ENCODE data around the gene CD3E. TPM values are rescaled to one million over a fixed set of nuclear protein-coding genes. Genes with fewer than 3 reads are reported as not detected.

The CD3E gene
- total RNA-seq, 1 experiment from 2014 or later = not detected

DNA sequence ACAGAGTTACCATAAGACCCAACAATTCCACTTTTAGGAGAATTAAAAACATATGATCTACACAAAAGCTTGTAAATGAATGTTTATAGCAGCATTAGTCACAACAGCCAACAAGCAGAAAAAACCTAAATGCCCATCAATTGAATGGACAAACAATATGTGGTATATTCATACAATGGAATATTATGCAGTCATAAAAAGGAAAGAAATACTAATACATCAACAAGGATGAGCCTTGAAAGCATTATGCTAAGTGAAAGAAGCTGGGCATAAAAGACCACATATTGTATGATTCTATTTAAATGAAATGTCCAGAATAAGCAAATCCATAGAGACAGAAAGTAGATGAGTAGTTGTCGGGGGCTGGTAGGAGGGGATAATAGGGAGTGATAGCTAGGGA, 45.4 kb upstream of the CD3E start:
- no peaks in the 10 kb centered on the region for H3K36me3 Mint-ChIP-seq (ENCODE audit: insufficient read depth in 1 of 3, low read depth in 3 of 3)

More for the DNA sequence above, 45.4 kb upstream of the CD3E start:
- Histone ChIP-seq H3K14ac (ENCODE audit: insufficient read depth, low read length) (no peak overlapping the region), H2BK20ac (ENCODE audit: low read depth, low read length, poor library complexity, severe bottlenecking) (no peak overlapping the region), H3K79me1 (ENCODE audit: insufficient read depth, low read depth, low read length, poor library complexity, severe bottlenecking) (no peaks in the 10 kb centered on the region), H3K4me2 (ENCODE audit: insufficient read depth, insufficient read length, low read length) (no peak overlapping the region), H2AK5ac (ENCODE audit: insufficient read length, low read length) (no peak overlapping the region), H3K4ac (ENCODE audit: low read depth, low read length) (no peak overlapping the region), H3K4me1 (ENCODE audit: insufficient read depth, low read length) (no peaks in the 10 kb centered on the region; the same call in 1 of the 2 replicates), H4K20me1 (ENCODE audit: control insufficient read depth, insufficient read depth, insufficient read length) (no peaks in the 10 kb centered on the region), H4K91ac (ENCODE audit: insufficient read length, low read depth, low read length) (no peak overlapping the region), H2BK12ac (ENCODE audit: insufficient read length, low read depth, low read length) (no peak overlapping the region), H4K8ac (replicated peaks; ENCODE audit: insufficient read length, low read depth, low read length) (no peak overlapping the region), H4K5ac (ENCODE audit: insufficient read length, low read depth, low read length) (no peak overlapping the region), H3K79me2 (ENCODE audit: insufficient read depth, low read length) (no peaks in the 10 kb centered on the region), H3K56ac (ENCODE audit: insufficient read length, low read depth, low read length) (no peak overlapping the region), H3K27me3 (ENCODE audit: insufficient read depth, low read length) (peaks cover 2% of the 10 kb centered on the region; the same call in 1 of the 2 replicates), H3K9me3 (ENCODE audit: control insufficient read depth, low read depth, low read length) (no peaks in the 10 kb centered on the region), H2BK5ac (ENCODE audit: insufficient read length, low read length) (no peak overlapping the region), H3T11ph (ENCODE audit: low read length) (no peak overlapping the region), H2BK15ac (ENCODE audit: low read depth, low read length) (no peak overlapping the region), H3K9ac (ENCODE audit: extremely low read depth, insufficient read length, low read length) (no peak overlapping the region), H3K27ac (ENCODE audit: insufficient read length, low read depth, low read length) (no peak overlapping the region), H3K23me2 (ENCODE audit: insufficient read length, low read depth, low read length, poor library complexity, severe bottlenecking) (peaks cover 2% of the 10 kb centered on the region), H2AFZ (ENCODE audit: low read length) (no peak overlapping the region), H3K18ac (ENCODE audit: insufficient read length, low read depth, low read length) (no peak overlapping the region), H2BK120ac (ENCODE audit: low read depth, low read length, poor library complexity, severe bottlenecking) (no peak overlapping the region), H3K23ac (ENCODE audit: insufficient read length, low read depth, low read length) (no peak overlapping the region)
- Mint-ChIP-seq H3K4me3 (no peak overlapping the region), H3K4me1 (peaks cover 8 to 20% of the 10 kb centered on the region in 2 experiments), H3K9me3 (no peaks in the 10 kb centered on the region; a peak in 2 of 5 replicates), H3K27ac (no peak overlapping the region), H3K27me3 (ENCODE audit: low read depth) (peaks cover 83% of the 10 kb centered on the region)
- WGBS (ENCODE audit: extremely low coverage, insufficient read length, low lambda C conversion rate) = no CpG with 5 or more reads among the region's 1 CpG
- DNase-seq = no peak
- no peak for TF ChIP-seq CTCF (conservative IDR thresholded peaks at IDR 0.05)

Measured in H9 (cell line).